ENCODE data around the gene DPYD.

Gene DPYD

GRCh38 chr1:97073169-97073568 is 847.7 kb downstream of the DPYD start:
- no peak for DNase-seq

- DNase-seq, result no peak
These were observed 849.7 kb downstream of the DPYD start for GRCh38 chr1:97071173-97071572.

GRCh38 chr1:97070376-97070775 is 850.5 kb downstream of the DPYD start:
- DNase-seq, result no peak

DNA sequence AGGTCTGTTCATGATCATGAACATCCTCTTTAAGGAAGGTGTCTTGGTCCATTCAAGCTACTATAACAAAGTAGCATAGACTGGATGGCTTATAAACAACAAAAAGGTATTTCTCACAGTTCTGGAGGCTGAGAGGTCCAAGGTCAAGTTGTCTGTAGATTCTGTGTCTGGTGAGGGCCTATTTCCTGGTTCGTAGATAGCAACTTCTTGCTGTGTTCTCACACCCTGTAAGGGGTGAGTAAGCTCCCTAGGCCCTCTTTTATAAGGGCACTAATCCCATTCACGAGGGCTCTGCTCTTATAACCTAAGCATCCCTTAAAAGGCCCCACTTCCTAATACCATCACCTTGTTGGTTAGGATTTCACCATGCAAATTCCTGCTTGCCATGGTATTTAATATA is 851.5 kb downstream of the DPYD start:
- no peak for DNase-seq

- DNase-seq, result no peak
These were observed 854.0 kb downstream of the DPYD start for GRCh38 chr1:97066860-97067259.

GRCh38 chr1:97063532-97063931 is 857.3 kb downstream of the DPYD start:
- DNase-seq, result no peak

DNA sequence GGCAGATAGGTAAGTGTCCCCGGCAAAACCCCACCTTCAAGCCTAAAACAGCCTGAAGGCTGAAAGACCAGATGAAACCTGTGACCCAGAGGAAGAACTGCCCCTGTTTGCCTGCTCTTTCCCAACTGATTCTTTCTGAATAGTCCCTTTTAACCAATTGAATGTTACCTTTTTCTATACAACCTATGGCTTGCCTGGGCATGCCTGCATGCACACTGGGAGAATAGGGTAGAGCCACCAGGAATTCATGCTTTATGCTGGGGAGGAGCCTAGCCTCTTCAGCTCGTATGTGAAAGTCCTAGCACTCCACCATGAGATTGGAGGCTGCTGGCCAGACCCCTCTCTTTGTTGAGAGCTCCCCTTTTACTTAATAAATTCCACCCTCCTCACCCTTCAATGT is 859.2 kb downstream of the DPYD start:
- DNase-seq, result no peak

- no peak for DNase-seq
These were observed 864.4 kb downstream of the DPYD start for GRCh38 chr1:97056386-97056785.

DNA sequence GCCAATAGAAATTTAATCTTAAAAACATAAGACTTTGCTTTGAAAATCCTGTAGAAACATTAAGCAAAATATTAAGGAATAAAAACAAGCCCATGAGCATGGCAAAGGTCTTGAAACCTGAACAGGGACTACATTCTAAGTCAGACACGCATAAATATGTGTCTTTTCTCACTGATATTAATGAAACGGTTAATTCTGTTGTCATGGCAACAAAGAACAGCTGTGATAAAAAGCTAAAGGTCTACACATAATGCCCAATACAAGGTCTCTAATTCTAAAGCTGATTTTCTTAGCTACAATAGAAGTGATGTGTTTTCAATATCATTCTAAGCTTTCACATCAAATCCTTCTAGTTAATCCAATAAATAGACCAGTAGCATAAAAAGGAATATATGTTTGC is 867.6 kb downstream of the DPYD start:
- DNase-seq, result no peak

DNA sequence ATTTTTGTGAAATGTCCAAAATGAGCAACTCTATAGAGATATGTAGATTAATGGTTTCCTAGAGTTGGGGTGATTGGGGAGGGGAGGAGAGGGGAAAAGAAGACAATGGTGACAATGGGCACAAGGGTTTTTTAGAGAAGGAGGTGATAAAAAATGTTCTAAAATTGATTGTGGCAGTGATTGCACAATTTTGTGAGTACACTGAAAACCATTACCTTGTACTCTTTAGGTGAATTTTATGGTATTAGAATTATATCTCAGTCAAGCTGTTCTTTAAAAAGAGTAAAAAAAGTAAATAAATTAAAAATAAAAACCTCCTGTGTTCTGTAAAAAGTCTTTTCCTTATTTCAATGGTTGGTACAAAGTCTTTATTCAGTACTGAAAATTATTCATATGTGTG is 869.0 kb downstream of the DPYD start:
- no peak for DNase-seq

- peak; percentile 30 for DNase-seq
These were observed 870.3 kb downstream of the DPYD start for GRCh38 chr1:97050506-97050905.

DNA sequence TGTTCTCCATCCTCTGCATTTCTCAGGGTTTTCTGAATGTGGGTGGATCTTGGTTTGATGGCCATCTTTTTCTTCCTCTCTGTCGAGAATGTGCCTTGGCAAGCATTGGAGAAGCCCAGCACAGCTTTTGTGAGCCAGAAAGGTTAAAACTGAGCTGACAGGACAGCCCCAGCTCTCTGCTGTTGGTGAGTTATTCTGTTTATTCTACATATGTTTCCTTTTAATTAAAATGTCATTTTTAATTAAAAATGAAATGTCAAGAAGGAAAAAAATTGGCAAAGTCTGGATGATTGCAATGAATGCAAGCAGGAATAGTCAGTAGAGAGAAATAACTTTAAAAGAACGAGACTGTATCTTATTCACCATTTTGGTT is 873.4 kb downstream of the DPYD start:
- no peak for DNase-seq

GRCh38 chr1:97046765-97047420 is 873.9 kb downstream of the DPYD start:
- DNase-seq, result no peak

GRCh38 chr1:97044159-97044760 is 876.6 kb downstream of the DPYD start:
- DNase-seq, result no peak

GRCh38 chr1:97042551-97042950 is 878.3 kb downstream of the DPYD start:
- no peak for DNase-seq

DNA sequence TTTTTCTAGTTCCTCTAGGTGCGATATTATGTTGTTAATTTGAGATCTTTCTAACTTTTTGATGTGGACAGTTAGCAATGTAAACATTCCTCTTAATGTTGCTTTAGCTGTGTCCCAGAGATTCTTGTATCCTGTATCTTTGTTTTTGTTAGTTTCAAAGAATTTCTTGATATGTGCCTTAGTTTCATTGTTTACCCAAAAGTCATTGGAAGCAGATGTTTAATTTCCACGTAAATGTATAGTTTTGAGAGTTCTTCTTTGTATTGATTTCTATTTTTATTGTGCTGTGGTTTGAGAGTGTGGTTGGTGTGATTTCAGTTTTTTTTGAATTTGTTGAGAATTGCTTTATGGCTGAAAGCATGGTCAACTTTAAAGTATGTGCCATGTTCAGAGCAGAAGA is 879.8 kb downstream of the DPYD start:
- DNase-seq, result no peak

DNA sequence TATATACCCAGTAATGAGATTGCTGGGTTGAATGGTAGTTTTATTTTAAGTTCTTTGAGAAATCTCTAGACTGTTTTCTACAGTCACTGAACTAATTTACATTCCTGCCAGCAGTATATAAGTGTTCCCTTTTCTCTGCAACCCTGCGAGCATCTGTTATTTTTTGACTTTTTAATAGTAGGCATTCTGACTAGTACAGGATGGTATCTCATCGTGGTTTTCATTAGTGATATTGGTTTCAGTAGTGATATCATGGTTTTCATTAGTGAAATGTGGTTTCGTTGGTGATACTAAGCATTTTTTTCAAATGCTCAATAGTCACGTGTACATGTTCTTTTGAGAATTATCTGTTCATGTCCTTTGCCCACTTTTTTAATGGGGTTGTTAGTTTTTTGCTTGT is 882.4 kb downstream of the DPYD start:
- no peak for DNase-seq

GRCh38 chr1:97034651-97035050 is 886.2 kb downstream of the DPYD start:
- DNase-seq, result no peak

GRCh38 chr1:97033949-97034348 is 886.9 kb downstream of the DPYD start:
- no peak for DNase-seq

Measured in COR-L47 (cell line).